K562 (cell line): ENCODE data around the gene TMPRSS6. TPM values are rescaled to one million over a fixed set of nuclear protein-coding genes. Genes with fewer than 3 reads are reported as not detected.

ENCODE experiments used
- ATAC-seq: fragments of 200-7000 bp; cut with Tn5 transposase; 3 replicates; pipeline ENCODE4 v1.9.1; 2020; ENCODE audit warnings: moderate library complexity
- BruUV-seq: library from RNA; stranded (reverse); fragments of 400-500 nt; replicated peaks from 2 replicates; lab custom pipeline; 2021; lab: Mats Ljungman, UMichigan
- CTCF ChIA-PET: fragments of 300-600 bp; formaldehyde crosslinking; extraction: SDS; loops from one replicate; lab custom pipeline; 2021; ENCODE audit warnings: low intra/inter-chr PET ratio; lab: Yijun Ruan, JAX
- POLR2A ChIA-PET: fragments of 300-600, 350-650 bp; sonication (Branson Sonifier 250); formaldehyde crosslinking; extraction: SDS; loops from one replicate; lab custom pipeline; 2021; ENCODE audit warnings: antibody characterized with exemption, inconsistent platforms; lab: Yijun Ruan, JAX
- DNase-seq, 4 experiments: peaks; one replicate each; pipeline versions ENCODE4 v3.0.0 to v3.0.0-alpha.2; 2011 to 2018; ENCODE audit warnings: low spot score in 3 of 4, mixed read lengths in 3 of 4; ENCODE audit errors: extremely low read depth in 1 of 4
- FAIRE-seq: peaks from 2 replicates; lab custom pipeline; 2011; peaks lifted over from hg19 to GRCh38; lab: Jason Lieb, UNC
- H2AFZ ChIP-seq: 2 replicates; pipeline ENCODE4 v1.6.0; 2011; ENCODE audit warnings: low read depth, low read length, control low read depth, inconsistent platforms
- H3K27ac ChIP-seq: fragments of 200-600 bp; 3 replicates; pipeline ENCODE4 v1.8.0; 2011; ENCODE audit warnings: low read depth, mild to moderate bottlenecking, control low read depth, inconsistent platforms, low read length, moderate library complexity, mixed read lengths; ENCODE audit errors: extremely low read depth
- H3K27me3 ChIP-seq, 2 experiments: fragments of 300-600 bp in 1 of 2; 2 replicates in 1 of 2; 3 replicates in 1 of 2; pipeline versions ENCODE4 v1.6.0 to v1.8.0; 2011; ENCODE audit warnings: inconsistent platforms in 2 of 2, low read length in 2 of 2, mild to moderate bottlenecking in 1 of 2, mixed read lengths in 1 of 2, moderate library complexity in 1 of 2; ENCODE audit not compliant: control insufficient read depth in 2 of 2, insufficient read depth in 2 of 2
- H3K36me3 ChIP-seq: fragments of 300-600 bp; 3 replicates; pipeline ENCODE4 v1.8.0; 2011; ENCODE audit warnings: mild to moderate bottlenecking, low read length, inconsistent platforms; ENCODE audit not compliant: control insufficient read depth, insufficient read depth
- H3K4me1 ChIP-seq, 2 experiments: fragments of 200-600 bp in 1 of 2; replicated peaks in 1 of 2; 2 replicates in 1 of 2; 3 replicates in 1 of 2; pipeline versions ENCODE4 v1.5.1 to v1.8.0; 2011; ENCODE audit warnings: inconsistent platforms in 2 of 2, low read length in 2 of 2, mild to moderate bottlenecking in 1 of 2, mixed read lengths in 1 of 2, moderate library complexity in 1 of 2; ENCODE audit not compliant: control insufficient read depth in 2 of 2, insufficient read depth in 2 of 2
- H3K4me2 ChIP-seq: 2 replicates; pipeline ENCODE4 v1.6.1; 2011; ENCODE audit warnings: low read length, control low read depth, inconsistent platforms, mixed read lengths; ENCODE audit not compliant: insufficient read depth
- H3K4me3 ChIP-seq: fragments of 200-600 bp; sonication (generic), shearing (Covaris generic); 2 replicates; pipeline ENCODE4 v1.5.1; 2016; ENCODE audit warnings: control low read depth, inconsistent platforms
- H3K79me2 ChIP-seq: fragments of 200-600 bp; 3 replicates; pipeline ENCODE4 v1.8.0; 2011; ENCODE audit warnings: low read length, inconsistent platforms; ENCODE audit not compliant: control insufficient read depth, insufficient read depth
- H3K9ac ChIP-seq, 2 experiments: 2 replicates each; pipeline versions ENCODE4 v1.6.0 to v1.6.1; 2011; ENCODE audit warnings: low read depth in 2 of 2, low read length in 2 of 2, control low read depth in 1 of 2, inconsistent platforms in 1 of 2, mild to moderate bottlenecking in 1 of 2, mixed read lengths in 1 of 2; ENCODE audit not compliant: insufficient read depth in 1 of 2
- H3K9me1 ChIP-seq: one replicate; pipeline ENCODE4 v1.6.0; 2011; ENCODE audit warnings: inconsistent platforms, mild to moderate bottlenecking, low read length, moderate library complexity; ENCODE audit not compliant: control insufficient read depth, insufficient read depth
- H3K9me3 ChIP-seq: replicated peaks from 2 replicates; pipeline ENCODE4 v1.5.1; 2011; ENCODE audit warnings: low read depth, low read length, inconsistent platforms; ENCODE audit not compliant: control insufficient read depth, insufficient read depth
- H4K20me1 ChIP-seq: replicated peaks from 2 replicates; pipeline ENCODE4 v1.6.1; 2011; ENCODE audit warnings: low read length, inconsistent platforms, mixed read lengths; ENCODE audit not compliant: control insufficient read depth, insufficient read depth
- ARHGAP35 ChIP-seq: fragments of 450-650 bp; IDR thresholded peaks from 2 replicates; pipeline ENCODE4 v1.6.1; 2018; ENCODE audit not compliant: partially characterized antibody
- BCOR ChIP-seq: fragments of 450-650 bp; IDR thresholded peaks from 2 replicates; pipeline ENCODE4 v1.6.1; 2016
- BDP1 ChIP-seq: IDR thresholded peaks from 3 replicates; pipeline ENCODE4 v1.6.1; 2011; ENCODE audit not compliant: insufficient read length, insufficient read depth
- HNRNPH1 ChIP-seq: fragments of 200-400 bp; formaldehyde crosslinking; optimal IDR thresholded peaks from 2 replicates; pipeline ENCODE3; 2017; ENCODE audit warnings: low read depth, mild to moderate bottlenecking, low read length, moderate library complexity
- MAFF ChIP-seq: IDR thresholded peaks from 2 replicates; pipeline ENCODE4 v1.6.1; 2012; ENCODE audit warnings: low read length, improper control_type of control experiment
- NCOR1 ChIP-seq: fragments of 450-650 bp; IDR thresholded peaks from 2 replicates; pipeline ENCODE4 v1.6.1; 2016; ENCODE audit warnings: mild to moderate bottlenecking, moderate library complexity
- NFE2L1 ChIP-seq: fragments of 450-650 bp; IDR thresholded peaks from 2 replicates; pipeline ENCODE4 v1.6.1; 2016; ENCODE audit warnings: missing genetic modification characterization, low read depth, mild to moderate bottlenecking, missing compliant biosample characterization, moderate library complexity, borderline replicate concordance
- NR2C1 ChIP-seq, 2 experiments: fragments of 450-650 bp; IDR thresholded peaks; 2 replicates each; pipeline ENCODE4 v1.6.1; 2017; ENCODE audit warnings: mild to moderate bottlenecking in 2 of 2, antibody characterized with exemption in 1 of 2, inconsistent platforms in 1 of 2, missing compliant biosample characterization in 1 of 2, missing genetic modification characterization in 1 of 2
- RAD21 ChIP-seq, 2 experiments: fragments of 250-450 bp in 1 of 2; fragments of 450-650 bp in 1 of 2; sonication (Bioruptor Pico) in 1 of 2; formaldehyde crosslinking in 1 of 2; IDR thresholded peaks in 1 of 2; conservative IDR thresholded peaks in 1 of 2; 2 replicates each; pipeline versions ENCODE4 v1.4.0 to v1.8.0; 2020 to 2022; ENCODE audit warnings: mild to moderate bottlenecking in 2 of 2, moderate library complexity in 1 of 2
- RFX7 ChIP-seq: fragments of 250-450 bp; sonication (Bioruptor Pico); IDR thresholded peaks from 2 replicates; pipeline ENCODE4 v1.5.1; 2021; ENCODE audit warnings: mild to moderate bottlenecking
- TCF7L2 ChIP-seq: fragments of 150-350 bp; IDR thresholded peaks from 2 replicates; pipeline ENCODE4 v1.6.1; 2016; ENCODE audit warnings: low read depth, mild to moderate bottlenecking, low read length, moderate library complexity
- TSC22D4 ChIP-seq: fragments of 450-650 bp; IDR thresholded peaks from 2 replicates; pipeline ENCODE4 v1.6.1; 2016; ENCODE audit warnings: missing genetic modification characterization, missing biosample characterization, control low read depth
- ZNF766 ChIP-seq: fragments of 200-800 bp; sonication (Bioruptor generic); conservative IDR thresholded peaks from 2 replicates; pipeline ENCODE4 v1.6.1; 2016; ENCODE audit warnings: missing genetic modification characterization, missing compliant biosample characterization
- WGBS: fragments of 100-300 bp; shearing (Covaris generic); methylation state at CpG from one replicate; pipeline ENCODE4 v1.1.6; 2016; ENCODE audit warnings: low coverage, mixed read lengths; ENCODE audit not compliant: insufficient coverage; ENCODE audit errors: missing lambda C conversion rate; 5-methylcytosine and 5-hydroxymethylcytosine counted together
- in situ Hi-C: fragments of 300-500 bp; cut with MboI; formaldehyde crosslinking; loops from 4 replicates; pipeline ENCODE4 v1.15.0; 2018; ENCODE audit warnings: inconsistent platforms, mixed read lengths
- intact Hi-C: fragments of 100-400 bp; cut with micrococcal nuclease; formaldehyde crosslinking; loops from 2 replicates; pipeline ENCODE4 v1.14.2; 2022
- polyA plus RNA-seq, 8 experiments: library from polyadenylated mRNA; depleted of rRNA in 4 of 8; stranded (reverse) in 5 of 8; unstranded in 3 of 8; fragments of >200 nt; fragmentation: Nextera tagmentation in 2 of 8; fragmentation: Illumina TruSeq in 1 of 8; extraction: Ambion mirVana in 2 of 8; extraction: Trizol in 1 of 8; gene quantifications; 2 replicates each; pipeline versions ENCODE4 v1.2.1 to v1.2.3, GENCODE V29; 2011 to 2014; ENCODE audit warnings: inconsistent platforms in 1 of 8, missing spikeins in 1 of 8
- total RNA-seq, 7 experiments: library from RNA; depleted of rRNA in 6 of 7; stranded (reverse); fragments of >200 nt in 6 of 7; fragmentation: Illumina TruSeq in 2 of 7; extraction: Trizol in 2 of 7; gene quantifications; 2 replicates each; pipeline versions ENCODE4 v1.2.1 to v1.2.3, GENCODE V29; 2011 to 2021; ENCODE audit warnings: low replicate concordance in 1 of 7
- TF ChIP-seq, protein P1 (sequence below): fragments of 450-650 bp; formaldehyde crosslinking; conservative IDR thresholded peaks from 2 replicates; pipeline ENCODE4 v1.4.0; 2022; ENCODE audit warnings: mild to moderate bottlenecking, missing genetic modification characterization
- TF ChIP-seq, protein P2 (sequence below): IDR thresholded peaks from 2 replicates; pipeline ENCODE4 v1.6.1; 2012; ENCODE audit warnings: low read depth, low read length, improper control_type of control experiment, borderline replicate concordance
- TF ChIP-seq, protein P3 (sequence below): fragments of 250-450 bp; sonication (Bioruptor Pico); IDR thresholded peaks from 2 replicates; pipeline ENCODE4 v1.5.1; 2021; ENCODE audit warnings: mild to moderate bottlenecking

TMPRSS6 gene
- total and polyA plus RNA-seq, 9 of the 15 experiments (the other 6 are each of a cell fraction or from before 2014, with no cell fraction given): 0.03 TPM; not detected in 8

DNA sequence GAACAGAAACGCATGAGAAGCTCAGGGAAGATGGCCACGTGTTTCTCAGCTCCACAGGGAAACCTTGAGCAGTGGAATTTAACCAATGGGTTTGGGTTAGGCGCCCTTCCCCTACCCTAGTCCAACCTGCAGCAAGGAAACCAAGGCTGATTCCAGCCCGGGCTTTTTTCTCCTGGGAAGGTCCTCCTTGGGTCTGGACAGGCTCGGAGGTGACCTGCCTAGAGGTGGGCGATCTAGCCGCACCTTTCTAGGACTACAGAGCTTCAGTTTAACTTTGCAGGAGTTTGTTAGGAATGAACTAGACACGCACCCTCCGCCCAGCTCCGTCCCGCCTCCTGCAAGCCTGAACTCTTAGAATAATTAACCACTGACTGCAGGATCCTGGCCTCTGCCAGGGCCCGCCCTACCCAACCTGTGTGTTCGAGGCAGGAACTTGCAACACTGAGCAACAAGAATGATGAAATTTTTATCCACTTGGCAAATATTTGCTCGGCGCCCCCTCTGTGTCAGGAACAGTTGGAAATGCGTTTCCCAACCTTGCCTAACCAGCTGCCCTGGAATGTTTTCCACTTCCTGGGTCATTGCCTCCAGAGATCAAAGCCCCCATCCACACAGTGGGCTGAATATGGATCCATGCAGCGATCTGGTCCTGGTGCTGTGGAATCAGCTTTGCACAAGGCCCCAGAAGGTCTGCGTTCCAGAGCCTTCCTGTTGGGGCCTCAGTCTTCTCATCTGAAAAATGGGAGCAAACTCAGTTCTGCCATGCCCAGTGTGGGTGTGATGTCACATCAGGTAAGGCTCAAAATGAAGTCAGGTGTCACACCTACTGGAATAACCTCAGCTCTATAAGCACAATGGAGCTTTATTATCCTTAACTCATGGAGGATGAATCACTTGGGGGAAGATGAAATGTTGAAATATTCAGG lies 76.7 kb downstream of the TMPRSS6 start (continued):
- TF ChIP-seq NR2C1 (IDR thresholded peaks at IDR 0.05) (no peak), NR2C1 (tag; IDR thresholded peaks at IDR 0.05) (no peak), BCOR (peak; percentile 90)

DNA sequence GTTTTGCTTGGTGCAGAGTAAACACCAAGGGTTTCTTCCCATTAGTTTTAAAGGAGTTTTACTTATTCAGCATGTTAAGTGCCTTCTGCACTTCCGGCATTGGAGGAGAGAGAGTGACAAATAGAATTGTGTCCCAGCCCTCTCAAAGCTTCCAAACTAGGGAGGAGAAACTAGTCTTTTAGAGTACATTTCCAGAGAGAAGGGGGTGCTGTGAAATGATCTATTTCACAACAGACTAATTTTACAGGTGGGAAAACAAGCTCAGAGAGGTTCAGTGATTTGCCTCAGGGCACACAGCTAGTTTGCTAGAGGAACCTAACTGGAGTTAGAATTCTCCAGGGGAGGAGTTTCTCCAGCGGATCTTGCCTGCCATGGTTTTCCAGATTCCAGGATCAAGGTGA lies 77.4 kb downstream of the TMPRSS6 start:
- FAIRE-seq: no peak
- 36% methylated on average over 2 of the region's 2 CpGs for WGBS
- Histone ChIP-seq H3K36me3 (peaks cover 23% of the 10 kb centered on the region; the same call in 1 of the 3 replicates), H3K9ac (no peak overlapping the region), H3K27me3 (peaks cover 0 to 2% of the 10 kb centered on the region in 2 experiments; a peak in 1 of 5 replicates), H3K4me1 (peaks cover 5 to 11% of the 10 kb centered on the region in 2 experiments; a peak in 4 of 5 replicates), H3K27ac (no peak overlapping the region), H3K4me2 (no peak overlapping the region), H4K20me1 (no peaks in the 10 kb centered on the region), H3K79me2 (no peaks in the 10 kb centered on the region), H2AFZ (no peak overlapping the region), H3K4me3 (no peak overlapping the region), H3K9me1 (no peaks in the 10 kb centered on the region), H3K9me3 (no peaks in the 10 kb centered on the region)
- ChIA-PET CTCF (no interaction called here), POLR2A (interaction anchor here (0.8 kb wide), 1 partner anchor 14 kb away, joined by 3 read pairs; no protein-coding TSS in a partner anchor)
- no TSS peak for BruUV-seq
- in situ Hi-C loops: no loop called here
- DNase-seq: no peak
- ATAC-seq: no peak
- intact Hi-C loops: no loop called here
- TF ChIP-seq ZNF766 (CRISPR knock-in tag): no peak
- TF ChIP-seq, protein P1, sequence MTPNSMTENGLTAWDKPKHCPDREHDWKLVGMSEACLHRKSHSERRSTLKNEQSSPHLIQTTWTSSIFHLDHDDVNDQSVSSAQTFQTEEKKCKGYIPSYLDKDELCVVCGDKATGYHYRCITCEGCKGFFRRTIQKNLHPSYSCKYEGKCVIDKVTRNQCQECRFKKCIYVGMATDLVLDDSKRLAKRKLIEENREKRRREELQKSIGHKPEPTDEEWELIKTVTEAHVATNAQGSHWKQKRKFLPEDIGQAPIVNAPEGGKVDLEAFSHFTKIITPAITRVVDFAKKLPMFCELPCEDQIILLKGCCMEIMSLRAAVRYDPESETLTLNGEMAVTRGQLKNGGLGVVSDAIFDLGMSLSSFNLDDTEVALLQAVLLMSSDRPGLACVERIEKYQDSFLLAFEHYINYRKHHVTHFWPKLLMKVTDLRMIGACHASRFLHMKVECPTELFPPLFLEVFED (CRISPR knock-in tag): no peak
- TF ChIP-seq RAD21 (CRISPR knock-in tag; conservative IDR thresholded peaks at IDR 0.05 in 1 of 2, IDR thresholded peaks at IDR 0.05 in 1 of 2): no peak
- TF ChIP-seq, protein P2, sequence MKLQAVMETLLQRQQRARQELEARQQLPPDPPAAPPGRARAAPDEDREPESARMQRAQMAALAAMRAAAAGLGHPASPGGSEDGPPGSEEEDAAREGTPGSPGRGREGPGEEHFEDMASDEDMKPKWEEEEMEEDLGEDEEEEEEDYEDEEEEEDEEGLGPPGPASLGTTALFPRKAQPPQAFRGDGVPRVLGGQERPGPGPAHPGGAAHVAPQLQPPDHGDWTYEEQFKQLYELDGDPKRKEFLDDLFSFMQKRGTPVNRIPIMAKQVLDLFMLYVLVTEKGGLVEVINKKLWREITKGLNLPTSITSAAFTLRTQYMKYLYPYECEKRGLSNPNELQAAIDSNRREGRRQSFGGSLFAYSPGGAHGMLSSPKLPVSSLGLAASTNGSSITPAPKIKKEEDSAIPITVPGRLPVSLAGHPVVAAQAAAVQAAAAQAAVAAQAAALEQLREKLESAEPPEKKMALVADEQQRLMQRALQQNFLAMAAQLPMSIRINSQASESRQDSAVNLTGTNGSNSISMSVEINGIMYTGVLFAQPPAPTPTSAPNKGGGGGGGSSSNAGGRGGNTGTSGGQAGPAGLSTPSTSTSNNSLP: no peak
- TF ChIP-seq ARHGAP35: no peak
- no peak for TF ChIP-seq NFE2L1
- TF ChIP-seq, protein P3, sequence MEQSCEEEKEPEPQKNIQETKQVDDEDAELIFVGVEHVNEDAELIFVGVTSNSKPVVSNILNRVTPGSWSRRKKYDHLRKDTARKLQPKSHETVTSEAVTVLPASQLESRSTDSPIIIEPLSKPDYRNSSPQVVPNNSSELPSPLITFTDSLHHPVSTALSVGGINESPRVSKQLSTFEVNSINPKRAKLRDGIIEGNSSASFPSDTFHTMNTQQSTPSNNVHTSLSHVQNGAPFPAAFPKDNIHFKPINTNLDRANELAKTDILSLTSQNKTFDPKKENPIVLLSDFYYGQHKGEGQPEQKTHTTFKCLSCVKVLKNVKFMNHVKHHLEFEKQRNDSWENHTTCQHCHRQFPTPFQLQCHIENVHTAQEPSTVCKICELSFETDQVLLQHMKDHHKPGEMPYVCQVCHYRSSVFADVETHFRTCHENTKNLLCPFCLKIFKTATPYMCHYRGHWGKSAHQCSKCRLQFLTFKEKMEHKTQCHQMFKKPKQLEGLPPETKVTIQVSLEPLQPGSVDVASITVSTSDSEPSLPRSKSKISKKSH (CRISPR knock-in tag): no peak
- no peak for TF ChIP-seq NCOR1
- TF ChIP-seq TCF7L2: no peak
- no peak for TF ChIP-seq HNRNPH1
- TF ChIP-seq MAFF: no peak
- no peak for TF ChIP-seq BDP1
- no peak for TF ChIP-seq RFX7 (CRISPR knock-in tag)
- no peak for TF ChIP-seq TSC22D4
